DMS53 (cell line): Measurements from ENCODE around the gene SWAP70.
A peak's percentile ranks its signal among the peaks of the same experiment; 100 is the strongest.
"Not testable (repeated sequence)": the region's sequence is repeated elsewhere in the genome, so short reads cannot be mapped to it uniquely, and the experiment has no call there.

ENCODE experiments used
- DNase-seq: peaks from one replicate; lab custom pipeline; 2025; lab: John Stamatoyannopoulos, UW

Gene SWAP70

GRCh38 chr11:9722023-9722422 lies 58.1 kb downstream of the SWAP70 start:
- DNase-seq: no peak

- DNase-seq: no peak
Observed at GRCh38 chr11:9722893-9723292, 59.0 kb downstream of the SWAP70 start.

GRCh38 chr11:9726321-9727022 lies 62.6 kb downstream of the SWAP70 start:
- DNase-seq: peak; percentile 84

GRCh38 chr11:9728058-9728457 lies 64.2 kb downstream of the SWAP70 start:
- no peak for DNase-seq

GRCh38 chr11:9731256-9731655 lies 67.4 kb downstream of the SWAP70 start:
- no peak for DNase-seq

- DNase-seq: no peak
Observed at GRCh38 chr11:9732453-9732852, 68.6 kb downstream of the SWAP70 start.

GRCh38 chr11:9733212-9733611 lies 69.3 kb downstream of the SWAP70 start:
- DNase-seq: no peak

- no peak for DNase-seq
Observed at GRCh38 chr11:9735236-9735635, 71.4 kb downstream of the SWAP70 start.

GRCh38 chr11:9735919-9736318 lies 72.0 kb downstream of the SWAP70 start:
- no peak for DNase-seq

GRCh38 chr11:9736365-9736764 lies 72.5 kb downstream of the SWAP70 start:
- DNase-seq: peak; percentile 21

GRCh38 chr11:9738116-9738515 lies 74.2 kb downstream of the SWAP70 start:
- peak; percentile 63 for DNase-seq

GRCh38 chr11:9738707-9739106 lies 74.8 kb downstream of the SWAP70 start:
- DNase-seq: no peak

- no peak for DNase-seq
Observed at GRCh38 chr11:9739123-9739900, 75.4 kb downstream of the SWAP70 start.

- peak; percentile 13 for DNase-seq
Observed at GRCh38 chr11:9740202-9740883, 76.5 kb downstream of the SWAP70 start.

- DNase-seq: no peak
Observed at GRCh38 chr11:9741260-9741659, 77.4 kb downstream of the SWAP70 start.

GRCh38 chr11:9743512-9743911 lies 79.6 kb downstream of the SWAP70 start:
- DNase-seq: not testable (repeated sequence)

GRCh38 chr11:9745411-9746211 lies 81.7 kb downstream of the SWAP70 start:
- no peak for DNase-seq

GRCh38 chr11:9747229-9747628 lies 83.4 kb downstream of the SWAP70 start:
- no peak for DNase-seq

GRCh38 chr11:9747828-9748227 lies 84.0 kb downstream of the SWAP70 start:
- no peak for DNase-seq

GRCh38 chr11:9748361-9748970 lies 84.6 kb downstream of the SWAP70 start:
- DNase-seq: peak; percentile 89

- peak; percentile 52 for DNase-seq
Observed at GRCh38 chr11:9750551-9750950, 86.7 kb downstream of the SWAP70 start.

GRCh38 chr11:9752091-9752490 lies 88.2 kb downstream of the SWAP70 start:
- no peak for DNase-seq
